EL (cell line): ENCODE measurements around the gene ERBB4.
"Not testable (repeated sequence)": the region's sequence is repeated elsewhere in the genome, so short reads cannot be mapped to it uniquely, and the experiment has no call there.

ENCODE experiments used
- DNase-seq: peaks from one replicate; pipeline ENCODE4 v3.0.0-alpha.2; 2016

The ERBB4 gene

GRCh38 chr2:212284166-212284565, 254.4 kb downstream of the ERBB4 start:
- DNase-seq: no peak

- DNase-seq: no peak
Measured at GRCh38 chr2:212282671-212283261, 255.8 kb downstream of the ERBB4 start.

GRCh38 chr2:212276813-212277212, 261.8 kb downstream of the ERBB4 start:
- no peak for DNase-seq

GRCh38 chr2:212274215-212274614, 264.4 kb downstream of the ERBB4 start:
- no peak for DNase-seq

- DNase-seq: no peak
Measured at GRCh38 chr2:212271583-212271982, 267.0 kb downstream of the ERBB4 start.

GRCh38 chr2:212269005-212269404, 269.6 kb downstream of the ERBB4 start:
- no peak for DNase-seq

DNA sequence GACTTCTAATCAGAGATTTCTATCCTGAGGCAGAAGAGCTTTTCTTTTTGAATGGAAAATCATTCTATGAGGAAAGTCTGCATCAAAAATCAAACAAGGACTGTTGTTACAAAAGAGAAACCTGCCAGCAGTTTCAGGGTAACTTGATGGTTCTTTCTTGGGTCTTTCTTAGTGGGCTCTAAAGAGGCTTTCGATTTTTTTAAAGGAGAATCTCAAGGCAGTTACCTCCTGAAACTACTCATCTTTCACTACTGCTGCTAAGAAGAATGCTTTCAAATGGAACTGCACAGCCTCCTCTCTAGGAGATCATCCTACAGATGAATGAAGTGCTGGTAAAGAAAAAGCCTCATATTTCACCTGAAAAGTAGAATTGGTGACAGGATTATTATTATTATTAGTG, 272.3 kb downstream of the ERBB4 start:
- DNase-seq: no peak

- no peak for DNase-seq
Measured at GRCh38 chr2:212265777-212266176, 272.8 kb downstream of the ERBB4 start.

DNA sequence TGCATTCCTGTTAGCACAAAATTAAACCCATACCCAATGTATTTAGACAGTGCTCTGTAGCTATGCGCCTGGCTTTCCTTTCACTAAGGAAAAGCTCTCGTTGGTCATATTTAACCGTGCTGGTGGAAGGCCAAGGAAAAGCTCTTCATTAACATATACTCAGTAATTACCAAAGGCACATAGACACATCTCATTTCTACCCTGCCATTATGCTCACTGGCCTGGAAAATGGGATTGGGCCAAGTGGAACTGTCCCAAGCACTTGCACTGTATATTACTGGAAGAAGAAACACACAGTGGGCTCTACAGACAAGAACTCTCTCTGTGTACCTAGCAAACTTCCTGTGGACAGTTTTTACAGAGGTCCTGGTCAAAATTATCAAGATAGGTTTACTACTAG, 274.4 kb downstream of the ERBB4 start:
- DNase-seq: no peak

DNA sequence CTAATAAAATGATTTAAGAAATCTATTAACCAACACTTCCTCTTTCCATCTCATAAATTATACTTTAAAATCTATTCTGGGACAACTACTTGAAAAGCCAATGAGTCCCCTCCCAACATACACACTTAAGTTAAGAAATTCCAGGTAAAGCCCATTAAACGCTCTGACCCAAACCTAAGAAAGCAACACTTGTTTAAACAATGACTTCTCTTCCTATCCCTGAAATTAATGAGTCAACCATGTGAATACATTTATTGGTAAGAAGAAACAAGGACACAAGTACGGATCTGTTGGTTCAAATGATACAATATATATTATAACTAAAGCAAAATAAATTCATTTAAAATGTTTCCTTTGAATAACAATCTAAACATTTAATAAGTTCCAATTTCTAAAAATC, 279.4 kb downstream of the ERBB4 start:
- DNase-seq: no peak

GRCh38 chr2:212254339-212254738, 284.3 kb downstream of the ERBB4 start:
- no peak for DNase-seq

GRCh38 chr2:212249451-212249850, 289.2 kb downstream of the ERBB4 start:
- DNase-seq: no peak

GRCh38 chr2:212245880-212246279, 292.7 kb downstream of the ERBB4 start:
- DNase-seq: no peak

DNA sequence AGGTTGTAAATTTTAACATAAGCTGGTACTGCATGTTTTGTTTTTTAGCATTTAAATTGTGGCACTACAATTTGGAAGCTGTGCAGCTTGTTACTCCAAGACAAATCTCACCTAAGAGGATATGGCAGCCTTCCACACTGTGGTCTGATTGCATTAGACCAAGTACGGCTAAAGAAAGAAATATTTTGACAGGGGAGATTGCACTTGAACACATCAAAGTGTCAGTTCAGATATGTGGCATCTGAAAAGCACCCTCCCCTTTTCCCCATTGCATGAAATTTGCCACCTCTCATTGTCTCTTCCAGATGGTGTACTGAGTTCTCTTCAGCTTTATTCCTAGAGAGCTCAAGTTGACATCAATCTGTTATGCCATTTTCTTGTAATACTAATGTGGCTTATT, 295.9 kb downstream of the ERBB4 start:
- DNase-seq: no peak

- DNase-seq: not testable (repeated sequence)
Measured at GRCh38 chr2:212238152-212238551, 300.4 kb downstream of the ERBB4 start.

DNA sequence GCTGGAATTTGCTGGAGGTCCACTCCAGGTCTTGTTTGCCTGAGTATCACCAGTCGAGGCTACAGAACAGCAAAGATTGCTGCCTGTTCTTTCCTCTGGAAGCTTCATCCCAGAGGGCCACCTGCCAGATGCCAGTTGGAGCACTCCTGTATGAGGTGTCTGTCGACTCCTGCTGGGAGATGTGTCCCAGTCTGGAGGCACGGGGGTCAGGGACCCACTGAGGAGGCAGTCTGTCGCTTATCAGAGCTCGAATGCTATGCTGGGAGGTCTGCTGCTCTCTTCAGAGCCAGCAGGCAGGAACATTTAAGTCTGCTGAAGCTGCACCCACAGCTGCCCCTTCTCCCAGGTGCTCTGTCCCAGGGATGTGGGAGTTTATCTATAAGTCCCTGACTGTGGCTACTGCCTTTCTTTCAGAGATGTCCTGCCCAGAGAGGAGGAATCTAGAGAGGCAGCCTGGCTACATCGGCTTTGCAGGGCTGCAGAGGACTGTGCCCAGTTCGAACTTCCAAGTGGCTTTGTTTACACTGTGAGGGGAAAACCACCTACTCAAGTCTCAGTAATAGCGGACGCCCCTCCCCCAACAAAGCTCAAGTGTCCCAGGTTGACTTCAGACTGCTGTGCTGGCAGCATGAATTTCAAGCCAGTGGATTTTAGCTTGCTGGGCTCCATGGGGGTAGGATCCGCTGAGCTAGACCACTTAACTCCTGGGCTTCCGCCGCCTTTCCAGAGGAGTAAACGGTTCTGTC, 301.1 kb downstream of the ERBB4 start:
- DNase-seq: no peak

DNA sequence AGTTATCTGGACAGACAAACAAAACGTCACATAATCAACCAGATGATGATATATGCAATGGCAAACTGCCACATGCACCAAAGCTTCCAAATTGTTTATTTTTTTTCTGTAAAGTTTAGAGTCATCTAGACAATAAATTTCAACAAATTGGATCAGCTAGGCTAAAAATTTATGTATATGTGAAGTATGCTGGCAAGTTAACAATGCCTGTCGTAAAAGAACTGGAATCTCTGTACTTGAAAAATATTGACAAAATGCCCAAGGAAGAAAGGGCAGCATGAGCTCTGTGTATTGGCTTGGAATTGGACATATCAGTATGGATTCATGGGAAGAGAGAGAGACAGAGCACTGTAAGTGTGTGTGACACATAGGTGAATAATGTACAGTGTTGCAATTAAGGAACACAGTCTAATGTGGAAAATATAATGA, 309.8 kb downstream of the ERBB4 start:
- peak; percentile 6 for DNase-seq

DNA sequence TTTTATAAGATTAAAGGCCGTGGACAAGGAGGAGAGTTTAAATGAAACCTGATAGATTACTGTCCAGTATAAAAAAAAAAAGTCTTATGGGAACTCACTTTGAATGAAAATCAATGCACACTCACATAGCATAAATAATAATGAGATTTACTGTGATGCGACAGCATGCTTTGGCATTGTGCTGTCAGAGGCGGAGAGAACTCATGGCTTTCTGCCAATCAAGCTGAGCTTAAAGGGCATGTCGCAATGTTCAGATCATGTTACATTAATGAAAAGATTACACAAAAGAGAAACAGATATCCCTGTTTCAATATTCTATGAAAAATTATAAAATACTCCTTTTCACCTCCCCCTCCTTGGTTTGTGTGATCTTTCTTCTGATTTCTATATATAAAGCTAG, 310.8 kb downstream of the ERBB4 start:
- peak; percentile 68 for DNase-seq

GRCh38 chr2:212226114-212226513, 312.5 kb downstream of the ERBB4 start:
- no peak for DNase-seq

- DNase-seq: no peak
Measured at GRCh38 chr2:212223696-212224095, 314.9 kb downstream of the ERBB4 start.

DNA sequence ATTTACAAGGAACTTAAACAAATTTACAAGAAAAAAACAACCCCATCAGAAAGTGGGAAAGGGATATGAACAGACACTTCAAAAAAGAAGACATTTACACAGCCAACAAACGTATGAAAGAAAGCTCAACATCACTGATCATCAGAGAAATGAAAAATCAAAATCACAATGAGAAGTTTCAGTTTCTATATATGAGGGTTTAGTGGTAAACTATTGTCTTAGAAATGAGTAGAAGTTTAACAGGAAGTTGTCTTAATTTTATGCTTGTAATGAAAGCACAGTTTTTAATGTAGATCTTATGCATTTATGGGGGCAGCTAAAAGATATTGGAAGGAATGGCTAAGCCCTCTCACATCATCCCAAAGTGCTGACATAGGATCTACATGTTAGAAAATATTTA, 325.4 kb downstream of the ERBB4 start:
- no peak for DNase-seq

GRCh38 chr2:212208467-212208866, 330.1 kb downstream of the ERBB4 start:
- DNase-seq: no peak

DNA sequence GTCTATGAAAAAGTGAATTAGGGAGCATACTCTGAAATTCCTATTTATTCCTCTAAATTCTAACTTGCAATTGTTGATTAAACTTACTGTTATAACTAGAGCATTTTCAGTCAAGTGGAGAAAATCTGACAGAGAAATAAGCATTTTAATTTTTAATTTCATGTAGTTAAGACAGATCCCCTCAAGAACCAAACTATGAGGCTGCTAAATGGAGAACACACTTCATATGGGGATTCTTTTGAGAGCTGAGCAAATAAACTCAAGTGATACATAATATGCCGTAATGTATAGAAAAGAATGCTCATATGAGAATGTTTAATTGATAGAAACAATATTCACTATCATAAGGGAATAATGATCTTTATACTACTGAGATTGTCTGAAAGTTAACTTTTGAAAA, 340.8 kb downstream of the ERBB4 start:
- no peak for DNase-seq

GRCh38 chr2:212195626-212196025, 343.0 kb downstream of the ERBB4 start:
- no peak for DNase-seq

DNA sequence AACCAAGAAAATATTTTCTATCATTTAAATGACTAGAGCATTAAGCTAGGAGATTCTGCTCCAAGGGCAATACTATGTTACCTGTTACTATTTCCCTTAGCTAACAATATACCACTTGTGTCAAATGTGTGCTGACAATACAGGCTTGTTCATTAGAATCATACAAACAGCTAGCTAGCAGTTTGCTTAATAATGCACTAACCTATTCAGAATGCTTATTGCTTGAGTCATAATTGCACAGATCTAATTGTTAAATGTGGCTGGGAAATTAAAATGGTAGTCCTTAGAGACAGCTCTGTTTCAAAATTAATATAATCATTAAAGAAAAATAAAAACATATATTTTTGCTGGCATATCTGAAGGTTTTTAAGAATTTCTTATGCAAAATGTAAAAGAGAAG, 344.2 kb downstream of the ERBB4 start:
- no peak for DNase-seq
